ENCODE measurements around the gene TESMIN. TPM values are rescaled to one million over a fixed set of nuclear protein-coding genes. Genes with fewer than 3 reads are reported as not detected.

The TESMIN gene
- total and polyA plus RNA-seq, 2 of the 13 experiments (the other 11 are each of a cell fraction or from before 2014, with no cell fraction given), result 0.15 to 0.45 TPM

- TF ChIP-seq ZNF296 (CRISPR knock-in tag; conservative IDR thresholded peaks at IDR 0.05) (no peak), ZNF235 (CRISPR knock-in tag; IDR thresholded peaks at IDR 0.05; ENCODE audit: borderline replicate concordance) (no peak), USF2 (IDR thresholded peaks at IDR 0.05; ENCODE audit: low read depth, low read length) (no peak), USF2 (CRISPR knock-in tag; IDR thresholded peaks at IDR 0.05; ENCODE audit: borderline replicate concordance) (no peak)
Observed at GRCh38 chr11:68670208-68670992, 80.9 kb downstream of the TESMIN start (continued).

GRCh38 chr11:68669301-68670090 lies 81.8 kb downstream of the TESMIN start:
- CTCF ChIA-PET (ENCODE audit: low intra/inter-chr PET ratio, low total read pairs), result no interaction called here
- FAIRE-seq, result no peak
- TF ChIP-seq SATB2 (CRISPR knock-in tag; IDR thresholded peaks at IDR 0.05), result no peak
- TF ChIP-seq ZNF709 (CRISPR knock-in tag; IDR thresholded peaks at IDR 0.05), result no peak
- TF ChIP-seq NR1H2 (CRISPR knock-in tag; IDR thresholded peaks at IDR 0.05; ENCODE audit: borderline replicate concordance, low read depth), result no peak
- TF ChIP-seq TFE3 (CRISPR knock-in tag; IDR thresholded peaks at IDR 0.05), result no peak
- TF ChIP-seq RERE (CRISPR knock-in tag; IDR thresholded peaks at IDR 0.05; ENCODE audit: low read depth), result no peak
- no peak for TF ChIP-seq ZBTB37 (CRISPR knock-in tag; IDR thresholded peaks at IDR 0.05)

More at GRCh38 chr11:68669301-68670090, 81.8 kb downstream of the TESMIN start:
- H3K79me2 ChIP-seq (ENCODE audit: insufficient read depth, low read length), result no peaks in the 10 kb centered on the region
- in situ Hi-C loops (cut with HindIII; ENCODE audit: extremely low pct_ligation_motif_present, low pct_unique_long_range_greater_than_20kb), result no loop called here
- H3K27me3 ChIP-seq (ENCODE audit: control insufficient read depth in 1 of 2, insufficient read depth in 2 of 2, low read length in 2 of 2), result peaks cover 3 to 33% of the 10 kb centered on the region in 2 experiments; a peak in 4 of 5 replicates
- no peak overlapping the region for H3K9ac ChIP-seq (ENCODE audit: insufficient read depth, low read depth, low read length)
- no peaks in the 10 kb centered on the region for H4K20me1 ChIP-seq (ENCODE audit: insufficient read depth, low read length)
- H3K27ac ChIP-seq (ENCODE audit: extremely low read length, insufficient read depth, low read length), result no peak overlapping the region
- no peak overlapping the region for H3K4me3 ChIP-seq (replicated peaks in 1 of 3; ENCODE audit: insufficient read depth in 1 of 3, low read depth in 2 of 3, low read length in 3 of 3)
- BruUV-seq (replicated peaks), result no TSS peak
- H2AFZ ChIP-seq (ENCODE audit: low read length), result no peak overlapping the region
- intact Hi-C loops (cut with micrococcal nuclease; ENCODE audit: unreplicated experiment), result no loop called here
- no peak for DNase-seq (ENCODE audit: low spot score)
- no peaks in the 10 kb centered on the region for H3K36me3 ChIP-seq (replicated peaks in 1 of 2; ENCODE audit: control insufficient read depth in 1 of 2, insufficient read depth in 2 of 2, low read length in 2 of 2)
- H3K4me1 ChIP-seq (ENCODE audit: insufficient read depth, low read length), result no peaks in the 10 kb centered on the region
- 59% methylated on average over 17 of the region's 27 CpGs for WGBS (ENCODE audit: low lambda C conversion rate)
- H3K9me3 ChIP-seq (ENCODE audit: low read length), result no peaks in the 10 kb centered on the region
- POLR2A ChIA-PET, result no interaction called here
- ATAC-seq, result no peak
- no peak overlapping the region for H3K4me2 ChIP-seq (ENCODE audit: low read depth, low read length)

Measured in HepG2 (cell line).